ENCODE measurements around the gene IQSEC1. TPM values are rescaled to one million over a fixed set of nuclear protein-coding genes. Genes with fewer than 3 reads are reported as not detected.

IQSEC1 gene
- total RNA-seq, 1 donor from 2014 or later, result 211 TPM

GRCh38 chr3:12998648-12999047 lies 74.6 kb downstream of the IQSEC1 start:
- Mint-ChIP-seq H3K4me1 (ENCODE audit: low read depth, unreplicated experiment) (peaks cover 27% of the 10 kb centered on the region), H3K36me3 (ENCODE audit: unreplicated experiment) (no peaks in the 10 kb centered on the region), H3K4me3 (ENCODE audit: unreplicated experiment) (no peak overlapping the region), H3K27me3 (ENCODE audit: unreplicated experiment) (peaks cover 5% of the 10 kb centered on the region), H3K9me3 (ENCODE audit: unreplicated experiment) (peaks cover 14% of the 10 kb centered on the region), H3K27ac (ENCODE audit: unreplicated experiment) (peak overlapping the region; percentile 80)
- TF ChIP-seq, protein P1, sequence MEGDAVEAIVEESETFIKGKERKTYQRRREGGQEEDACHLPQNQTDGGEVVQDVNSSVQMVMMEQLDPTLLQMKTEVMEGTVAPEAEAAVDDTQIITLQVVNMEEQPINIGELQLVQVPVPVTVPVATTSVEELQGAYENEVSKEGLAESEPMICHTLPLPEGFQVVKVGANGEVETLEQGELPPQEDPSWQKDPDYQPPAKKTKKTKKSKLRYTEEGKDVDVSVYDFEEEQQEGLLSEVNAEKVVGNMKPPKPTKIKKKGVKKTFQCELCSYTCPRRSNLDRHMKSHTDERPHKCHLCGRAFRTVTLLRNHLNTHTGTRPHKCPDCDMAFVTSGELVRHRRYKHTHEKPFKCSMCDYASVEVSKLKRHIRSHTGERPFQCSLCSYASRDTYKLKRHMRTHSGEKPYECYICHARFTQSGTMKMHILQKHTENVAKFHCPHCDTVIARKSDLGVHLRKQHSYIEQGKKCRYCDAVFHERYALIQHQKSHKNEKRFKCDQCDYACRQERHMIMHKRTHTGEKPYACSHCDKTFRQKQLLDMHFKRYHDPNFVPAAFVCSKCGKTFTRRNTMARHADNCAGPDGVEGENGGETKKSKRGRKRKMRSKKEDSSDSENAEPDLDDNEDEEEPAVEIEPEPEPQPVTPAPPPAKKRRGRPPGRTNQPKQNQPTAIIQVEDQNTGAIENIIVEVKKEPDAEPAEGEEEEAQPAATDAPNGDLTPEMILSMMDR (IDR thresholded peaks at IDR 0.05; ENCODE audit: partially characterized antibody, unreplicated experiment), result no peak
- DNase-seq, result no peak

DNA sequence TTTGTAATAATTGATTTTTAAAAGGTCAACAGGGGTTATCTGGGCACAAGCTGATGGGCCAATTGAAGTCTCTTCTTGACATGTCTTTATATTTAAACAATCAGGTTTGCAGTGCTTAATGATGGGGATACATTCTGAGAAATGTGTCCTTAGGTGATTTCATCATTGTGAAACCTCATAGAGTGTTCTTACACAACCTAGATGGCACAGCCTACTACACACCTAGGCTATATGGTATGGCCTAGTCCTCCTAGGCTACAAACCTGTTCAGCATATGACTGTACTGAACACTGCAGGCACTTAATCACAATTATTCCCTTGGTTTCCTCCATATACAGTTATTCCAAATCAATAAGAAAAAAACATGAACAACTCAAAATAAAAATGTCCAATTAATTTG lies 75.8 kb downstream of the IQSEC1 start:
- Mint-ChIP-seq H3K4me1 (ENCODE audit: low read depth, unreplicated experiment) (peaks cover 26% of the 10 kb centered on the region), H3K27me3 (ENCODE audit: unreplicated experiment) (peaks cover 5% of the 10 kb centered on the region), H3K9me3 (ENCODE audit: unreplicated experiment) (peaks cover 14% of the 10 kb centered on the region), H3K36me3 (ENCODE audit: unreplicated experiment) (no peaks in the 10 kb centered on the region), H3K27ac (ENCODE audit: unreplicated experiment) (no peak overlapping the region), H3K4me3 (ENCODE audit: unreplicated experiment) (no peak overlapping the region)
- TF ChIP-seq, protein P1 (IDR thresholded peaks at IDR 0.05; ENCODE audit: partially characterized antibody, unreplicated experiment), result no peak
- DNase-seq, result no peak

DNA sequence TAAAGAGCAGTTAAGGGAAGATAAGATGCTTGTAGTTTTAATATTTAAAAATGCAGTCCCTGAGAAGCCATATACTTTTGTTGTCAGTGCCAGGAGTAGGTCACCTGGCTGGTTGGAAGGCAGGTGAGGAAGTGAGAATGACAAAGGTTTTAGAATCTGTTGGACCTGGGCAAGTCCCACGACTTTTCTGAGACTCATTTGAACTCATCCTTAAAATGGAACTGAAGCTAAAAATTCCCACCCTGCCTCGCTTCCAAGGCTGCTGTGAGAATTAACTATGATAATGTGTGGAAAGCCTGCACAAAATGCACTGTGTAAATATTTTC lies 77.1 kb downstream of the IQSEC1 start:
- Mint-ChIP-seq H3K9me3 (ENCODE audit: unreplicated experiment) (peaks cover 12% of the 10 kb centered on the region), H3K36me3 (ENCODE audit: unreplicated experiment) (no peaks in the 10 kb centered on the region), H3K27me3 (ENCODE audit: unreplicated experiment) (peaks cover 8% of the 10 kb centered on the region), H3K4me1 (ENCODE audit: low read depth, unreplicated experiment) (peaks cover 32% of the 10 kb centered on the region), H3K27ac (ENCODE audit: unreplicated experiment) (no peak overlapping the region), H3K4me3 (ENCODE audit: unreplicated experiment) (no peak overlapping the region)
- no peak for DNase-seq
- TF ChIP-seq, protein P1 (IDR thresholded peaks at IDR 0.05; ENCODE audit: partially characterized antibody, unreplicated experiment), result no peak

DNA sequence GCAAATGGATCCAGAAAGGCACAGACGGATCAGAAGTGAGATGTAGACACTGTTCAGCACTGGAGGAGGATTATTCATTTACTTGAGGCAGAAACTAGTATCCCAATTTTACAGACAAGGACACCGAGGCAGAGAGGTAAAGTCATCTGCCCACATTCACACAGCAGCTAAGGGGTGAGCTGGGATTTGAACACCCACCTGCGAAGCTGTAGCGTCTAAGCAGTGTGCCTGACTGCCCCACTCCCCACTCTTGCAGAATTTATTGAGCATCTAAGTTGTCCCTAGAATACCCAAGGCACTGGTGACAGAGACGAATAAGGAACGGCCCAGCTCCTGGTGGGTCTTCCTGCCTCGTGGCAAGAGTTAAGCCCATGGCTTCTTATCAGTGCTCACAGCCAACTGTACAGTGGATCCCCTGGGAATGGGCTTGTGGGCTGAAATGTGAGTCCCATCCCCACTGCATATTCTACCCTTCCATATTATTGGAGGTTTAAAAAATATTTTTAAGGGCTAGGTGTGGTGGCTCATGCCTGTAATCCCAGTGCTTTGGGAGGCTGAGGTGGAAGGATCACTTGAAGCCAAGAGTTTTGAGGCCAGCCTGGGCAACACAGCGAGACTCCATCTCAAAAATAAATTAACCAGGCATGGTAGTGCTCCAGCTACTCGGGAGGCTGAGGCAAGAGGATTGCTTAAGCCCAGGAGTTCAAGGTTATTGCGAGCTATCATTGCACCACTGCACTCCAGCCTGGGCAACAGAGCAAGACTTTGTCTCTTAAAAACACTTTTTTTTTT lies 77.6 kb downstream of the IQSEC1 start:
- H3K27ac Mint-ChIP-seq (ENCODE audit: unreplicated experiment), result peak overlapping the region; percentile 87

More for the DNA sequence above, 77.6 kb downstream of the IQSEC1 start:
- no peak for DNase-seq
- peaks cover 17% of the 10 kb centered on the region for H3K9me3 Mint-ChIP-seq (ENCODE audit: unreplicated experiment)
- H3K27me3 Mint-ChIP-seq (ENCODE audit: unreplicated experiment), result peaks cover 8% of the 10 kb centered on the region
- no peaks in the 10 kb centered on the region for H3K36me3 Mint-ChIP-seq (ENCODE audit: unreplicated experiment)
- TF ChIP-seq, protein P1 (IDR thresholded peaks at IDR 0.05; ENCODE audit: partially characterized antibody, unreplicated experiment), result no peak
- peaks cover 38% of the 10 kb centered on the region for H3K4me1 Mint-ChIP-seq (ENCODE audit: low read depth, unreplicated experiment)
- peak overlapping the region; percentile 72 for H3K4me3 Mint-ChIP-seq (ENCODE audit: unreplicated experiment)

Data from glutamatergic neuron (in vitro differentiated cells).